OCI-LY7 (cell line): ENCODE results near the gene SEMA3E.

Experiments used
- CTCF ChIP-seq: fragments of 200-600 bp; sonication (generic); conservative IDR thresholded peaks from 2 replicates; pipeline ENCODE4 v1.5.1; 2014; ENCODE audit warnings: mild to moderate bottlenecking, antibody characterized with exemption, low read length, moderate library complexity, mixed read lengths
- EZH2phosphoT487 ChIP-seq: fragments of 200-600 bp; sonication (generic); IDR thresholded peaks from 2 replicates; pipeline ENCODE4 v1.6.1; 2018; ENCODE audit warnings: low read depth, borderline replicate concordance, mild to moderate bottlenecking, mixed run types, antibody characterized with exemption, low read length, moderate library complexity, mixed read lengths

- no peak for TF ChIP-seq CTCF
- TF ChIP-seq EZH2phosphoT487, result no peak
These were observed 15.4 kb downstream of the SEMA3E start for GRCh38 chr7:83633516-83633915.
